ENCODE data around the gene PGS1. TPM values are rescaled to one million over a fixed set of nuclear protein-coding genes. Genes with fewer than 3 reads are reported as not detected.
A peak's percentile ranks its signal among the peaks of the same experiment; 100 is the strongest.

PGS1 gene
- total and polyA plus RNA-seq, 10 of the 15 experiments (the other 5 are each of a cell fraction or from before 2014, with no cell fraction given) = 1.3 to 37.6 (median 27.4) TPM

- TF ChIP-seq HCFC1 (IDR thresholded peaks at IDR 0.05; ENCODE audit: low read length) (peak; percentile 74), NR2C1 (IDR thresholded peaks at IDR 0.05) (peak; percentile 53), MYC (IDR thresholded peaks at IDR 0.05; ENCODE audit: insufficient read depth, insufficient read length, insufficient replicate concordance, low read length, severe bottlenecking) (no peak), CBX3 (IDR thresholded peaks at IDR 0.05; ENCODE audit: borderline replicate concordance, low read depth) (no peak), ZNF384 (IDR thresholded peaks at IDR 0.05; ENCODE audit: borderline replicate concordance, low read depth, low read length) (peak; percentile 20; the same call in 1 of the 2 replicates), DPF2 (IDR thresholded peaks at IDR 0.05) (no peak; the same call in 1 of the 2 replicates), ATF7 (IDR thresholded peaks at IDR 0.05; ENCODE audit: low read depth) (no peak), ZNF592 (IDR thresholded peaks at IDR 0.05) (no peak), RFX5 (IDR thresholded peaks at IDR 0.05; ENCODE audit: low read depth, low read length) (no peak), MXI1 (IDR thresholded peaks at IDR 0.05; ENCODE audit: low read depth, low read length) (peak; percentile 69; the same call in 1 of the 2 replicates), NR2F1 (conservative IDR thresholded peaks at IDR 0.05) (peak; percentile 52; the same call in 1 of the 2 replicates), EZH2 (IDR thresholded peaks at IDR 0.05; ENCODE audit: borderline replicate concordance, control insufficient read depth, low read depth, low read length) (no peak), SMAD1 (IDR thresholded peaks at IDR 0.05; ENCODE audit: low read depth, partially characterized antibody) (no peak), KDM1A (IDR thresholded peaks at IDR 0.05; ENCODE audit: borderline replicate concordance) (no peak), EGR1 (IDR thresholded peaks at IDR 0.05; ENCODE audit: borderline replicate concordance in 1 of 2, low read depth in 2 of 2, low read length in 2 of 2) (peak in 1 of 2 experiments; percentile 80; a peak in 2 of 3 replicates), SP1 (IDR thresholded peaks at IDR 0.05; ENCODE audit: low read depth, low read length) (peak; percentile 28), ZNF24 (IDR thresholded peaks at IDR 0.05) (no peak)
- TF ChIP-seq, protein P1, sequence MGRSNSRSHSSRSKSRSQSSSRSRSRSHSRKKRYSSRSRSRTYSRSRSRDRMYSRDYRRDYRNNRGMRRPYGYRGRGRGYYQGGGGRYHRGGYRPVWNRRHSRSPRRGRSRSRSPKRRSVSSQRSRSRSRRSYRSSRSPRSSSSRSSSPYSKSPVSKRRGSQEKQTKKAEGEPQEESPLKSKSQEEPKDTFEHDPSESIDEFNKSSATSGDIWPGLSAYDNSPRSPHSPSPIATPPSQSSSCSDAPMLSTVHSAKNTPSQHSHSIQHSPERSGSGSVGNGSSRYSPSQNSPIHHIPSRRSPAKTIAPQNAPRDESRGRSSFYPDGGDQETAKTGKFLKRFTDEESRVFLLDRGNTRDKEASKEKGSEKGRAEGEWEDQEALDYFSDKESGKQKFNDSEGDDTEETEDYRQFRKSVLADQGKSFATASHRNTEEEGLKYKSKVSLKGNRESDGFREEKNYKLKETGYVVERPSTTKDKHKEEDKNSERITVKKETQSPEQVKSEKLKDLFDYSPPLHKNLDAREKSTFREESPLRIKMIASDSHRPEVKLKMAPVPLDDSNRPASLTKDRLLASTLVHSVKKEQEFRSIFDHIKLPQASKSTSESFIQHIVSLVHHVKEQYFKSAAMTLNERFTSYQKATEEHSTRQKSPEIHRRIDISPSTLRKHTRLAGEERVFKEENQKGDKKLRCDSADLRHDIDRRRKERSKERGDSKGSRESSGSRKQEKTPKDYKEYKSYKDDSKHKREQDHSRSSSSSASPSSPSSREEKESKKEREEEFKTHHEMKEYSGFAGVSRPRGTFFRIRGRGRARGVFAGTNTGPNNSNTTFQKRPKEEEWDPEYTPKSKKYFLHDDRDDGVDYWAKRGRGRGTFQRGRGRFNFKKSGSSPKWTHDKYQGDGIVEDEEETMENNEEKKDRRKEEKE (IDR thresholded peaks at IDR 0.05) = no peak
- TF ChIP-seq, protein P2, sequence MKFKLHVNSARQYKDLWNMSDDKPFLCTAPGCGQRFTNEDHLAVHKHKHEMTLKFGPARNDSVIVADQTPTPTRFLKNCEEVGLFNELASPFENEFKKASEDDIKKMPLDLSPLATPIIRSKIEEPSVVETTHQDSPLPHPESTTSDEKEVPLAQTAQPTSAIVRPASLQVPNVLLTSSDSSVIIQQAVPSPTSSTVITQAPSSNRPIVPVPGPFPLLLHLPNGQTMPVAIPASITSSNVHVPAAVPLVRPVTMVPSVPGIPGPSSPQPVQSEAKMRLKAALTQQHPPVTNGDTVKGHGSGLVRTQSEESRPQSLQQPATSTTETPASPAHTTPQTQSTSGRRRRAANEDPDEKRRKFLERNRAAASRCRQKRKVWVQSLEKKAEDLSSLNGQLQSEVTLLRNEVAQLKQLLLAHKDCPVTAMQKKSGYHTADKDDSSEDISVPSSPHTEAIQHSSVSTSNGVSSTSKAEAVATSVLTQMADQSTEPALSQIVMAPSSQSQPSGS (IDR thresholded peaks at IDR 0.05; ENCODE audit: low read length) = no peak
- TF ChIP-seq, protein P3, sequence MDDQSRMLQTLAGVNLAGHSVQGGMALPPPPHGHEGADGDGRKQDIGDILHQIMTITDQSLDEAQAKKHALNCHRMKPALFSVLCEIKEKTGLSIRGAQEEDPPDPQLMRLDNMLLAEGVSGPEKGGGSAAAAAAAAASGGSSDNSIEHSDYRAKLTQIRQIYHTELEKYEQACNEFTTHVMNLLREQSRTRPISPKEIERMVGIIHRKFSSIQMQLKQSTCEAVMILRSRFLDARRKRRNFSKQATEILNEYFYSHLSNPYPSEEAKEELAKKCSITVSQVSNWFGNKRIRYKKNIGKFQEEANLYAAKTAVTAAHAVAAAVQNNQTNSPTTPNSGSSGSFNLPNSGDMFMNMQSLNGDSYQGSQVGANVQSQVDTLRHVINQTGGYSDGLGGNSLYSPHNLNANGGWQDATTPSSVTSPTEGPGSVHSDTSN (IDR thresholded peaks at IDR 0.05; ENCODE audit: insufficient replicate concordance, low read depth, low read length) = no peak
Observed at GRCh38 chr17:78378225-78379130, at the start of gene PGS1 (continued).
